ENCODE results near the gene IFI27. TPM values are rescaled to one million over a fixed set of nuclear protein-coding genes. Genes with fewer than 3 reads are reported as not detected.

The IFI27 gene
- total RNA-seq, 1 experiment from 2014 or later: 2.6 TPM

DNA sequence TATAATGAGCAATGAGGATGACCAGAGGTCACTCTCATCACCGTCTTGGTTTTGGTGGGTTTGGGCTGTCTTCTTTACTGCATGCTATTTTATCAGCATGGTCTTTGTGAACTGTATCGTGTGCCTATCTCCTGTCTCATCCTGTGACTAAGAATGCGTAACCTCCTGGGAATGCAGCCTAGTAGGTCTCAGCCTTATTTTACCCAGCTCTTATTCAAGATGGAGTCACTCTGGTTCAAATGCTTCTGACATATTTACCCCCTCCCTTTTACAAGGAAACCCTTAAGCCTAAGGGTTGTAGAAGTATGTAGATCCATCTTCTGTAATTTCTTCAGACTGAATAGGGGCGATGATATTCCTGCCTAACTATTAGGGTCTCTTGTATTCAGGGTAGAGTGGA, 21.1 kb upstream of the IFI27 start:
- no peaks in the 10 kb centered on the region for H3K36me3 Mint-ChIP-seq (ENCODE audit: insufficient read depth, unreplicated experiment)
- no peak overlapping the region for H3K4me3 Mint-ChIP-seq (ENCODE audit: unreplicated experiment)
- no peaks in the 10 kb centered on the region; the same call in 1 of the 2 replicates for H3K36me3 ChIP-seq (ENCODE audit: control insufficient read depth, insufficient read depth, low read length)
- intact Hi-C loops (cut with micrococcal nuclease; ENCODE audit: unreplicated experiment): no loop called here
- ChIA-PET CTCF (no interaction called here), POLR2A (no interaction called here)
- H3K27ac Mint-ChIP-seq (ENCODE audit: unreplicated experiment): no peak overlapping the region
- H3K4me1 ChIP-seq: peaks cover 16% of the 10 kb centered on the region; the same call in 1 of the 2 replicates
- DNase-seq: no peak
- H3K4me1 Mint-ChIP-seq (ENCODE audit: low read depth, unreplicated experiment): peaks cover 6% of the 10 kb centered on the region
- TF ChIP-seq, protein P1, sequence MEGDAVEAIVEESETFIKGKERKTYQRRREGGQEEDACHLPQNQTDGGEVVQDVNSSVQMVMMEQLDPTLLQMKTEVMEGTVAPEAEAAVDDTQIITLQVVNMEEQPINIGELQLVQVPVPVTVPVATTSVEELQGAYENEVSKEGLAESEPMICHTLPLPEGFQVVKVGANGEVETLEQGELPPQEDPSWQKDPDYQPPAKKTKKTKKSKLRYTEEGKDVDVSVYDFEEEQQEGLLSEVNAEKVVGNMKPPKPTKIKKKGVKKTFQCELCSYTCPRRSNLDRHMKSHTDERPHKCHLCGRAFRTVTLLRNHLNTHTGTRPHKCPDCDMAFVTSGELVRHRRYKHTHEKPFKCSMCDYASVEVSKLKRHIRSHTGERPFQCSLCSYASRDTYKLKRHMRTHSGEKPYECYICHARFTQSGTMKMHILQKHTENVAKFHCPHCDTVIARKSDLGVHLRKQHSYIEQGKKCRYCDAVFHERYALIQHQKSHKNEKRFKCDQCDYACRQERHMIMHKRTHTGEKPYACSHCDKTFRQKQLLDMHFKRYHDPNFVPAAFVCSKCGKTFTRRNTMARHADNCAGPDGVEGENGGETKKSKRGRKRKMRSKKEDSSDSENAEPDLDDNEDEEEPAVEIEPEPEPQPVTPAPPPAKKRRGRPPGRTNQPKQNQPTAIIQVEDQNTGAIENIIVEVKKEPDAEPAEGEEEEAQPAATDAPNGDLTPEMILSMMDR (IDR thresholded peaks at IDR 0.05; ENCODE audit: insufficient read depth in 1 of 2, low read depth in 1 of 2, low read length in 1 of 2, severe bottlenecking in 1 of 2, unreplicated experiment in 1 of 2): no peak
- no peak overlapping the region for H3K4me3 ChIP-seq (ENCODE audit: low read depth, low read length)
- BruUV-seq (replicated peaks): no TSS peak
- no peaks in the 10 kb centered on the region for H3K27me3 ChIP-seq (replicated peaks; ENCODE audit: control insufficient read depth, insufficient read depth, low read length)
- no peaks in the 10 kb centered on the region for H3K9me3 Mint-ChIP-seq (ENCODE audit: unreplicated experiment)
- H3K27me3 Mint-ChIP-seq (ENCODE audit: insufficient read depth, unreplicated experiment): no peaks in the 10 kb centered on the region
- no peaks in the 10 kb centered on the region for H3K9me3 ChIP-seq

DNA sequence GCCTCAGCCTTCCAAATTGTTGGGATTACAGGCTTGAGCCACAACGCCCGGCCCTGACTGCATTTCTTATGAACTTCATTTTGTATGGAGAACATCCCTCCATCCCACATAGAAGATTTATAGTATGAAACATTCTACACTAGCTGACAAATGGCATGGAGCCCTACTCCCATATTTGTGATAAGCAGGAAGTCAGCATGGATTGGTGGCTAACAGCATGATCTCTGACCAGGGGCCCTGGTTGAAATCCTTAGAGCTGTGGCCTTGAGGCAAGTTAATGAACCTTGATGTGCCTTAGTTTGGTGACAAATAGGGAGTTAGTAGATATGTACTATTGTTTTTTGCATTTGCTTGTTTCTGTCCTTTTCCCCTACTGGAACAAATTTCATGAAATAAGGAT, 17.1 kb upstream of the IFI27 start:
- no peaks in the 10 kb centered on the region for H3K36me3 Mint-ChIP-seq (ENCODE audit: insufficient read depth, unreplicated experiment)
- POLR2A ChIA-PET: no interaction called here
- no TSS peak for BruUV-seq (replicated peaks)

DNA sequence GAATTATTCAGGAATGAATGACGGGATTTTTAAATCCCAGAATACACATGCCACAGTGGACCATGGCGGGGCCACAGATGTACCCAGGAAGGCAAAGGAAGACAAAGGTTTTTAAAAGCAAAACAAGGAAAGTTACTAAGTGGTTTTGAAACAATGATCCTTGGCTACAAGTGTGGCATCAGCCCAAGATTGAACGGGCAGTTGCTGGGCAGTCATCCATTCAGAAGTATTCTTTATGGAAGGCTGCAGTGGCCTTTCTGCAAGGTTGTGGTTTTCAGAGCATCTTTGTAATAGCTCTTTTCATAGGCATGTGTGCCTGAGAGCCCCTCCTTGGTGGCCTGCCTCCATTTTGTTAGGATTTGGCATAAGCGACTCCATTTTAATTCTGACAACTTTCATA, 13.4 kb upstream of the IFI27 start:
- POLR2A ChIA-PET: no interaction called here
- peaks cover 4% of the 10 kb centered on the region for H3K36me3 Mint-ChIP-seq (ENCODE audit: insufficient read depth, unreplicated experiment)
- TF ChIP-seq, protein P1 (IDR thresholded peaks at IDR 0.05; ENCODE audit: insufficient read depth in 1 of 2, low read depth in 1 of 2, low read length in 1 of 2, severe bottlenecking in 1 of 2, unreplicated experiment in 1 of 2): no peak
- CTCF ChIA-PET: no interaction called here
- Histone ChIP-seq H3K9me3 (no peaks in the 10 kb centered on the region), H3K4me1 (no peaks in the 10 kb centered on the region), H3K4me3 (ENCODE audit: low read depth, low read length) (no peak overlapping the region), H3K27me3 (replicated peaks; ENCODE audit: control insufficient read depth, insufficient read depth, low read length) (no peaks in the 10 kb centered on the region), H3K36me3 (ENCODE audit: control insufficient read depth, insufficient read depth, low read length) (no peaks in the 10 kb centered on the region)
- H3K4me3 Mint-ChIP-seq (ENCODE audit: unreplicated experiment): no peak overlapping the region
- H3K27me3 Mint-ChIP-seq (ENCODE audit: insufficient read depth, unreplicated experiment): no peaks in the 10 kb centered on the region
- no peaks in the 10 kb centered on the region for H3K4me1 Mint-ChIP-seq (ENCODE audit: low read depth, unreplicated experiment)
- no peak overlapping the region for H3K27ac Mint-ChIP-seq (ENCODE audit: unreplicated experiment)
- no peaks in the 10 kb centered on the region for H3K9me3 Mint-ChIP-seq (ENCODE audit: unreplicated experiment)
- BruUV-seq (replicated peaks): no TSS peak
- no peak for DNase-seq
- intact Hi-C loops (cut with micrococcal nuclease; ENCODE audit: unreplicated experiment): no loop called here

More for the DNA sequence above, 17.1 kb upstream of the IFI27 start:
- no peak overlapping the region for H3K4me3 ChIP-seq (ENCODE audit: low read depth, low read length)
- H3K4me1 ChIP-seq: peaks cover 16% of the 10 kb centered on the region; the same call in 1 of the 2 replicates
- DNase-seq: no peak
- CTCF ChIA-PET: no interaction called here
- H3K9me3 ChIP-seq: no peaks in the 10 kb centered on the region
- peaks cover 6% of the 10 kb centered on the region for H3K4me1 Mint-ChIP-seq (ENCODE audit: low read depth, unreplicated experiment)
- intact Hi-C loops (cut with micrococcal nuclease; ENCODE audit: unreplicated experiment): no loop called here
- H3K9me3 Mint-ChIP-seq (ENCODE audit: unreplicated experiment): no peaks in the 10 kb centered on the region
- no peak overlapping the region for H3K4me3 Mint-ChIP-seq (ENCODE audit: unreplicated experiment)
- H3K36me3 ChIP-seq (ENCODE audit: control insufficient read depth, insufficient read depth, low read length): no peaks in the 10 kb centered on the region
- TF ChIP-seq, protein P1 (IDR thresholded peaks at IDR 0.05; ENCODE audit: insufficient read depth in 1 of 2, low read depth in 1 of 2, low read length in 1 of 2, severe bottlenecking in 1 of 2, unreplicated experiment in 1 of 2): no peak
- no peaks in the 10 kb centered on the region for H3K27me3 ChIP-seq (replicated peaks; ENCODE audit: control insufficient read depth, insufficient read depth, low read length)
- H3K27ac Mint-ChIP-seq (ENCODE audit: unreplicated experiment): no peak overlapping the region
- H3K27me3 Mint-ChIP-seq (ENCODE audit: insufficient read depth, unreplicated experiment): no peaks in the 10 kb centered on the region

All from Caco-2 (cell line).